G401.6 (cell line): ENCODE results near the gene SH3PXD2A.

Source experiments
- FAIRE-seq: peaks from 2 replicates; lab custom pipeline; 2012; peaks lifted over from hg19 to GRCh38; lab: Jason Lieb, UNC

Gene SH3PXD2A

GRCh38 chr10:103578782-103579382 is 276.5 kb downstream of the SH3PXD2A start:
- no peak for FAIRE-seq

DNA sequence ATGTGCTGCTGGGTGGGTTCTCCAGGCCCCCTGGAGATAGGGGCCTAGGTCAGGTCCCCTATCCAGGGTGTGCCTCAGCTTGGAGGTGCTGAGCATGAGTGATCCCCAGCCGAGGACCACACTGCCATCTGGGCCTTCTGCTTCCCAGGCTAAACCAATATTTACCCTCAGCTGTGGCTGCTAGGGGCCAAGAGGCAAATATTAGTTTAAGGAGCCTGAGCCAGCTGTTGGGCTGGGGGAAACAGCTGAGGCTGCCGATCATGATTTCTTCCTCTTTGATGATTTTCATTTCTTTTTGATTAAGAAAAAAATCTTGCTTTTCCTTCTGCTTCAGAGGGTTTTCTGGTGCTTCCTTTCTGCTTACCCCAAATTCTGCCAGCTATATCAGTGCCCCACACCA is 278.5 kb downstream of the SH3PXD2A start:
- FAIRE-seq, result no peak

DNA sequence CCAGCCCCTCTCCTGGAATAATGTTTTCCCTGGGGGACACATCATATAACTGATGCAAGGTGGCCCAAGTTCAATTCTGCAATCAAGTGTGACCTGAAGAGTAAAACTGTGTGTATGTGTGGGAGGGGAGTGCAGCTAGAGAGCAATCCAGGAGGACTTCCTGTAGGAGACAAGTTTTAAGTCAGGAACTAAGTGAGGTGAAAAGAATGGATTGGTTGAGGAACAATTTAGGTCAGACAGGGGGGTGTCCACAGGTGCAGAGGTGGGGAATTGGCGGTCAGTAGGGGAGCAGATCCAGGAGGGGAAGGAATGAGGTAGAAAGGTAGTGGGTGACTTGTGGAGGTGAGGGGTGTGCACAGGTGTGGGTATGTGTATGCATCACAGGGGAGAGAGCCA is 279.3 kb downstream of the SH3PXD2A start:
- FAIRE-seq, result no peak

- no peak for FAIRE-seq
Measured at GRCh38 chr10:103575416-103576075, 279.8 kb downstream of the SH3PXD2A start.

DNA sequence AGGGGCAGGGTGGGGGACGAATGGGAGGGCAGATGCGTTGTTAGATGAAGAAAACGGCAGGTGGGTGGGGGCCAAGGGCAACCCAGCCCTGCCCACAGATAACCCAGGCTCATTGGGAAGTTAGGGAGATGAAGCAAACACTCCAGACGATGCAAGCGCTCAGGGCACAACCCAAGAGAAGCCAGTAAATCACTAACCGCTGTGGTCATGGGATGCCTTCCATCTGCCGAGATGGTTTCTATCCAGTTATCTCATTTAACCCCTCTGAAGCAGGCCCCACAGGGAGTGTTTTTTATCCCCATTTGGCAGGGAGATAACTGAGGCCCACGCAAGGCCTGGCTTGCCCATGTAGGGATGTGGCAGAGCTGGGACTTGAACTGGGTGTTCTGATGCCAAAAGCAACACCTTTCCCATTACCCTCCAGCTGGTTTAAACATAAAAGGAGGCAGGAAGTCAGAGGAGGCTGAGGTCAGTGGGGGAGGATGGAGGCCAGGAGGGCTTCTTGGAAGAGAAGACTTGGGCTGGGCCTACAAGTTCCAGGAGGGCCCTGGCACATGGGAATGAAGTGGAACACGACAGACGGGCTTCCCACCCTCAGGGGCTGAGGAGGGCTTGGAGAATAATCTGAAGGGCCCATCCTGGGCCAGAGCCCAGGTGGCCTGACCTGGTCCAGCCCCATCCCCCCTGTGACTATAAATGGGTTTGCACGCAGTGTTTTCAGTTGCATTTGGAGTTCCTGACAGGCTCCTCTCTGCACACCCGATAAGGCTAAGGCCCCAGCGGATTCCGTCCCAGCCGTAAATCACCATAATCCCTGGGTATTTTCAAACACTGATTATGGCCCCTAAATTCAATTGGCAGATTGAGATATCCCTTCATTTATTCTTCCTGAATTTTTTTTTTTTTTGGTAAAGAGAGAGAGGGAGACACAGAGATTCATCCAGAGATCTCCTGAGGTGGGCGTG is 281.0 kb downstream of the SH3PXD2A start:
- no peak for FAIRE-seq

DNA sequence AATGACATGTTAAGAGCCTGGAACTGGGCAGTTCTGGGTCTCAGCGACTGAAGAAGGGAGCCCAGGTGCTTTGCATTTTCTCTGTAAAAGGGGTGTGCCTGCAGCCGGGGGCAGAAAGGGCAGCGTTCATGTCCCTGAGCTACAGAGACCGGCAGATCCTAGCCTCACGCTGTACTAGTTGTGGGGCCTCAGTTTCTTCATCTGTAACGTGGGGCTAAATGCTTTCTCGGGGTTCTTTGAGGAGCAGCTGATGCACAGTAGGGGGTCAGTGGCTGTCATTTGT is 282.2 kb downstream of the SH3PXD2A start:
- FAIRE-seq, result no peak

GRCh38 chr10:103572347-103573204 is 282.8 kb downstream of the SH3PXD2A start:
- FAIRE-seq, result no peak

- FAIRE-seq, result no peak
Measured at GRCh38 chr10:103571656-103571975, 283.8 kb downstream of the SH3PXD2A start.

DNA sequence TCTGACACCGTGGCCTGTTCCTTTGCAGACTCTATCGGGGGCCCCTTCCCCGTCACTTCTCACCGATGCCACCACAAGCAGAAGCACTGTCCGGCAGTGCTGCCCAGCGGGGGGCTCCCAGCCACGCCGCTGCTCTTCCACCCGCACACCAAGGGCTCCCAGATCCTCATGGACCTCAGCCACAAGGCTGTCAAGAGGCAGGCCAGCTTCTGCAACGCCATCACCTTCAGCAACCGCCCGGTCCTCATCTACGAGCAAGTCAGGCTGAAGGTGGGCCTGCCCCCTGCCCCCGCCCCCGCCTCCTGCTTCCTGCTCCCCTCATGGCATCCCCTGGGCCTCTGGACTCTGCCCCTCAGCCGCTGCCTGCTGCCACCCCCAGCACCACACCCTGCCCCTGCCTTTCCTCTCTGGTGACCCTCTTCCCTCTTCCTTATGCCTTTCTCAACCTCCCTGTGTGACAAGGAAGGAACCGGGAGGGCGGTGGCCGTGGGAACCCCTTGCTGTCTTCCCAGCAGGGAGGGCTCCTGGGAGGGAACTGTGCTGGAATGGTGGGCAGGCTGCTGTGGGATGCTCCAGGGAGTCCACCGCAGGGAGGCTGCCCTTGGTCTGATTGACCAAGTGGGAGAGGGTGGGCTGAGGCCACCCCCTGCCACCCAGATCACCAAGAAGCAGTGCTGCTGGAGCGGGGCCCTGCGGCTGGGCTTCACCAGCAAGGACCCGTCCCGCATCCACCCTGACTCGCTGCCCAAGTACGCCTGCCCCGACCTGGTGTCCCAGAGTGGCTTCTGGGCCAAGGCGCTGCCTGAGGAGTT is 284.3 kb downstream of the SH3PXD2A start:
- FAIRE-seq, result no peak

DNA sequence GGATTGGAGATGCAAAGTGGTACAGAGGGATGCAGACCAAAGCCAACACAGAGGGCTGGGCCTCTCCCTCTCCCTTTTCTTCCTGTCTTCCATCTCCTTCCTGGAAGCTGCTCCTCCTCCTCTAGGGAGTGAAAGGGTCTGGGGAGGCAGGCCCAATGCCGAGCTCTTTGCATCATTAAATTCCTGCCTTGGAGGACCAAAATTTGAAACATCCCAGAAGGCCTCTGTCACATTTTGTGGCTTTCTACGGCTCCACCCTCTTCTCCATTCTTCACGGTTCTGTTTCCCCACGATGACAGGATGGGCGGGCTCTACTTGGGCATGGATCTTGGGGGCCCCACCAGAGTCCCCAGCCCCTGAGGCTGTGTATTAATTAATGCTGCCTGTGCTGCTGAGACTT is 285.5 kb downstream of the SH3PXD2A start:
- no peak for FAIRE-seq

DNA sequence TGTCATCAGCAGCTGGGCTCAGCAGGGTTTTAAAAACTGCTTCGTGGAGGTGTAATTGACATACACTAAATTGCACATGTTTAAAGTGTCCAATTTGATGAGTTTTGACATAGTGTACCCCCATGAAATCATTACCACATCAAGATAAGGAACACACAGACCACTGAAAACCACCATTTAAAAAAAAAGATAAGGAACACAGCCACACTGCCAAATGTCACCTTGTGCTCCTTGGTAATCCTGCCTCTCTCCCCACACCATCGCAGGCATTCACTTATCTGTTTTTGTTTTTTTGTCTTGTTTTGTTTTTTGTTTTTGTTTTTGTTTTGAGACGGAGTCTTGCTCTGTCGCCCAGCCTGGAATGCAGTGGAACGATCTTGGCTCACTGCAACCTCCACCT is 286.9 kb downstream of the SH3PXD2A start:
- FAIRE-seq, result no peak

DNA sequence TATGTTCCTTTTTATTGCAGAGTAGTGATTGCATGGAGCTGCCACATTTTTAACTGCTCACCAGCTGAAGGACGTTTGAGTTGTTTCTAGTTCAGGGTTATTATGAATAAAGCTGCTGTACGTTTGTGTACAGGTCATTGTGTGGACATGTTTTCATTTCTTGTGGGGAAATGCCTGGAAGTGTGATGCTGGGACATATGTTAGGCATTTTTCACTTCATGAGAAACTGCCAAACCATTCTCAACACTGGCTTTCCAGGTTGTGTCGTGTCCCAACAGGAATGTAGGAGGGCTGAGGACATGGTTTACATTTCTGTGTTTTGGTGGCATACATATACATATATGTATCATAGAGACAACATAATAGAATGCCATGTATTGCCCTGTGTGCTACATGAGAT is 288.8 kb downstream of the SH3PXD2A start:
- no peak for FAIRE-seq

DNA sequence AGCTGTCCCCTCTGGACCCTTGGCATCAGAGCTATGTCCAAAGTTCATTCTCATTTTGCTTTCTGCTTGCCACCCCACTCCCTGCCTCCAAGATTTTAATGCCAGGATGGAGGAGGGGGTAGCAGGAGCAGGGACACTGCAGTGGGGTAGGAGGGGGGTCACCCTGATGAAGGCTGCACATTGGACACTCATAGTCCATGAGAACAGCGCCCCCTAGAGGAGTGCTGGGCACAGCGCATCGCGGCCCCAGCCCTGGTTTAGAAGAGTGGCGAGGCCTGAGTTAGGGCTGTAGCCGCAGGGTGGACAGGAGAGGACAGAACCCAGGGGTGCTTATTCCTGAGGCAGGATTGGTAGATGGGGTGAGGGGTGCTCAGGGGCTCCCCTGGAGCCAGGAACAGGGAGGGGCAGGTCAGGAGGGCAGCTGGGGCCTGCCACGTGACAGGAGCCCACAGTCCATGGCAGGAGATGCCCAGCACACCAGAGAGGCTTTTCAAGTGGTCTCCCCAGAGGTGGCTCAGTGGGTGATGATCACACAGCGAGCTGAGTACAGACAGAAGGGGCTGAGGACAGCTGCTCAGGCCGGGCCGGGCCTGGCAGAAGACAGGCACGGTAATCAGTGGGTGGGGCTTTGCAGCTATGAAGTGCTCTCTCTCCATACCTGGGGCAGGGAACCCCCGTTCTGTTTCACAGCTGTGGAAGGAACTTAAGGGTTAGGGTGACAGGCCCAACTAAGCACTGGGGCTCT is 290.4 kb downstream of the SH3PXD2A start:
- FAIRE-seq, result no peak

- no peak for FAIRE-seq
Measured at GRCh38 chr10:103564116-103564501, 291.3 kb downstream of the SH3PXD2A start.

GRCh38 chr10:103563231-103564115 is 291.9 kb downstream of the SH3PXD2A start:
- FAIRE-seq, result no peak

GRCh38 chr10:103562383-103562782 is 293.0 kb downstream of the SH3PXD2A start:
- no peak for FAIRE-seq

DNA sequence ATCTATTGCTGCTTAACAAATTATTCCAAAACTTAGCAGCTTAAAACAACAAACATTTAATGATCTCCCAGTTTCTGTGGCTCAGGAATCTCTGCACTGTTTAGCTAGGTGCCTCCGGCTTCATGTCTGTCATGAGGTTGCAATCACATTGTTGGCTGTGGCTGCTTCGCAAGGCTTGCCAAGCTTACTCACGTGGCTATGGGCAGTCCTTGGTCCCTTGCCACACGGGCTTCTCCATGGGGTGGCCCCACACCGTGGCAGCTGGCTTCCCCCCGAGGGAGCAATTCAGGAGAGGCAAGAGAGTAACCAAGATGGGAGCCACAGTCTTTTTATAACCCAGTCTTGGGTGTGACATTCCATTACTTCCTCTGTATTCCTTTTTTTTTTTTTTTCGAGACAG is 294.5 kb downstream of the SH3PXD2A start:
- FAIRE-seq, result no peak

- FAIRE-seq, result no peak
Measured at GRCh38 chr10:103559776-103560175, 295.6 kb downstream of the SH3PXD2A start.

GRCh38 chr10:103558911-103559310 is 296.5 kb downstream of the SH3PXD2A start:
- FAIRE-seq, result no peak

GRCh38 chr10:103557455-103557854 is 297.9 kb downstream of the SH3PXD2A start:
- no peak for FAIRE-seq
